H1 (cell line): ENCODE results near the gene KCNC3. TPM values are rescaled to one million over a fixed set of nuclear protein-coding genes. Genes with fewer than 3 reads are reported as not detected.

Experiments
- EP300 ChIP-seq, 2 experiments: IDR thresholded peaks; 1 replicate in 1 of 2; 2 replicates in 1 of 2; pipeline ENCODE4 v1.6.1; 2011 to 2012; ENCODE audit warnings: low read depth in 2 of 2, low read length in 2 of 2, mild to moderate bottlenecking in 2 of 2, borderline replicate concordance in 1 of 2, inconsistent platforms in 1 of 2, moderate library complexity in 1 of 2
- GTF2F1 ChIP-seq: IDR thresholded peaks from 2 replicates; pipeline ENCODE4 v1.6.1; 2012; ENCODE audit warnings: low read depth, low read length, improper control_type of control experiment, borderline replicate concordance
- MAFK ChIP-seq: IDR thresholded peaks from 2 replicates; pipeline ENCODE4 v1.6.1; 2012; ENCODE audit warnings: low read depth, mild to moderate bottlenecking, improper control_type of control experiment, low read length
- NANOG ChIP-seq: IDR thresholded peaks from 2 replicates; pipeline ENCODE4 v1.6.1; 2011; ENCODE audit warnings: low read length, low read depth, mild to moderate bottlenecking, inconsistent platforms; ENCODE audit not compliant: insufficient read depth, poor library complexity, severe bottlenecking
- SAP30 ChIP-seq: fragments of 300-600 bp; sonication (generic); IDR thresholded peaks from 2 replicates; pipeline ENCODE4 v1.7.1; 2012; ENCODE audit warnings: low read length, moderate library complexity, mild to moderate bottlenecking, inconsistent platforms; ENCODE audit not compliant: insufficient read depth, insufficient replicate concordance
- SRF ChIP-seq: IDR thresholded peaks from 2 replicates; pipeline ENCODE4 v1.6.1; 2011; ENCODE audit warnings: mild to moderate bottlenecking, low read depth, low read length, moderate library complexity
- polyA plus RNA-seq, 7 experiments: library from polyadenylated mRNA; depleted of rRNA in 3 of 7; stranded (reverse) in 5 of 7; unstranded in 2 of 7; fragments of >200 nt in 5 of 7; fragments of 200-250 nt in 2 of 7; gene quantifications; 1 replicate in 5 of 7; 2 replicates in 1 of 7; 4 replicates in 1 of 7; pipeline versions ENCODE4 v1.2.1 to v1.2.3, GENCODE V29; 2011 to 2013; ENCODE audit warnings: missing spikeins in 2 of 7, mixed read lengths in 2 of 7
- total RNA-seq: library from RNA; stranded (reverse); fragmentation: NEBNext Ultra II Directional; extraction: Animal tissue kit (Norgen Biotek cat#: 25700); gene quantifications from 2 replicates; pipeline ENCODE4 v1.2.1, GENCODE V29; 2021
- TF ChIP-seq, protein P1 (sequence below): IDR thresholded peaks from 2 replicates; pipeline ENCODE4 v1.6.1; 2011; ENCODE audit warnings: low read depth, mild to moderate bottlenecking, low read length; ENCODE audit not compliant: insufficient read depth

KCNC3 gene
- total and polyA plus RNA-seq, 2 of the 8 experiments (the other 6 are each of a cell fraction or from before 2014, with no cell fraction given): 3.9 to 7.2 TPM

DNA sequence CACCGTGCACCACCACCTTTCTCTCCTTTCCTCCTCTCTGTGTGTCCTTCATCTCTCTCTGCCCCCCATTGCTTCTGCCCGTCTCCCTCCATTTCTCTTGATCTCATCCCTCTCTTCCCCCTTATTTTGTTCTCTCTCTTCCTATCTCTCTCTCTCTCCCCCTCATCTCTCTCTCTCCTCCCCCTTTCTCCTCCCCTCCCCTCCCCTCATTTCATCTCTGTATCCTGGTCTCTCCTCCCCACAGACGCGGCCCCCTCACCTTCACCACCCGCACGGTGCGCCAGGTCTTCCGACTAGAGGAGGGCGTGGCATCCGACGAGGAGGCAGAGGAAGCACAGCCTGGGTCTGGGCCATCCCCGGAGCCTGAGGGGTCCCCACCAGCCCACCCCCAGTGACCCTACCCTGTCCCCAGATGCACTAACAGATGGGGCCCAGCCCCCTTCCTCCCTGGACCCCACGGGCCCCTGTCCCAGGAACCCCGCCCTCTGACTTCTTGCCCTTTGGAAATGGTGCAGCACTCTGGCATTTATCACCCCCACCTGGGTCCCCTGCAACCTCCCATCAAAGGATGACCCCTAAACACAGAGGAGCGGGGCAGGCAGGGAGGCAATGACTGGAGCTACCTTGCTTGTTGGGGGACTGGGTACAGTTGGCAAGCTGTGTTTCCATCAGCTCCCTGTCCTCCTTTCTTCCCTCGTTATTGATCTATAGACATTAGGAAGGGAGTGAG is 19.6 kb downstream of the KCNC3 start (continued):
- TF ChIP-seq MAFK (no peak), SAP30 (no peak), SRF (no peak), NANOG (no peak), GTF2F1 (no peak), EP300 (IDR thresholded peaks at IDR 0.05; ENCODE audit: borderline replicate concordance in 1 of 2, low read depth in 2 of 2, low read length in 2 of 2) (no peak)
- TF ChIP-seq, protein P1, sequence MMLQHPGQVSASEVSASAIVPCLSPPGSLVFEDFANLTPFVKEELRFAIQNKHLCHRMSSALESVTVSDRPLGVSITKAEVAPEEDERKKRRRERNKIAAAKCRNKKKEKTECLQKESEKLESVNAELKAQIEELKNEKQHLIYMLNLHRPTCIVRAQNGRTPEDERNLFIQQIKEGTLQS: no peak
